ENCODE results near the gene PSMD2. TPM values are rescaled to one million over a fixed set of nuclear protein-coding genes. Genes with fewer than 3 reads are reported as not detected.

PSMD2 gene
- total RNA-seq, 2 donors from 2014 or later = 230 to 272 TPM

DNA sequence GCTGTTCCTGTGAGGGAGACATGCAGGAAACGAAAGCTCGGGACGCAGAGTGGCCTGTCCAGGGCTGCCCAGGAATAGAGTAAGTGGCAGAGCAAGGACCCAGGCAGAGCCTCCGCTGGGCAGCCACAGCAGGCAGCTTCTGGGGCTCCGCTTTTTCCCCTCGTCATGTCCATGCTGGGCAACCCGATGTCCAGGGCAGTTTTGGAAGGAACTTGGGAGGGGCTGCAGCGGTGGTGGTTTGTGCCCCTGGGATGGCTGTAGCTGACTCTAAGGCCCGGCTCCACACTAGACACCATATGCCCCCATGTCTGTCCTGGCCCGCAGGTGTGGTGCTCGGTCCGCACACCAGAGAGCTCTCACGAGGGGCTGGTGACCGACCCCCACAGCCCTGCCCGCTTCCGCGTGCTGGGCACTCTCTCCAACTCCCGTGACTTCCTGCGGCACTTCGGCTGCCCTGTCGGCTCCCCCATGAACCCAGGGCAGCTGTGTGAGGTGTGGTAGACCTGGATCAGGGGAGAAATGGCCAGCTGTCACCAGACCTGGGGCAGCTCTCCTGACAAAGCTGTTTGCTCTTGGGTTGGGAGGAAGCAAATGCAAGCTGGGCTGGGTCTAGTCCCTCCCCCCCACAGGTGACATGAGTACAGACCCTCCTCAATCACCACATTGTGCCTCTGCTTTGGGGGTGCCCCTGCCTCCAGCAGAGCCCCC lies 7.1 kb upstream of the PSMD2 start:
- no peaks in the 10 kb centered on the region for H3K27me3 ChIP-seq (replicated peaks; ENCODE audit: insufficient read depth)
- intact Hi-C loops (cut with DNase I) = no loop called here
- DNase-seq (ENCODE audit: low spot score) = no peak
- no peak overlapping the region for H3K27ac ChIP-seq
- H3K4me3 ChIP-seq = no peak overlapping the region
- H3K9me3 ChIP-seq = no peaks in the 10 kb centered on the region
- no peaks in the 10 kb centered on the region for H3K36me3 ChIP-seq
- TF ChIP-seq, protein P1, sequence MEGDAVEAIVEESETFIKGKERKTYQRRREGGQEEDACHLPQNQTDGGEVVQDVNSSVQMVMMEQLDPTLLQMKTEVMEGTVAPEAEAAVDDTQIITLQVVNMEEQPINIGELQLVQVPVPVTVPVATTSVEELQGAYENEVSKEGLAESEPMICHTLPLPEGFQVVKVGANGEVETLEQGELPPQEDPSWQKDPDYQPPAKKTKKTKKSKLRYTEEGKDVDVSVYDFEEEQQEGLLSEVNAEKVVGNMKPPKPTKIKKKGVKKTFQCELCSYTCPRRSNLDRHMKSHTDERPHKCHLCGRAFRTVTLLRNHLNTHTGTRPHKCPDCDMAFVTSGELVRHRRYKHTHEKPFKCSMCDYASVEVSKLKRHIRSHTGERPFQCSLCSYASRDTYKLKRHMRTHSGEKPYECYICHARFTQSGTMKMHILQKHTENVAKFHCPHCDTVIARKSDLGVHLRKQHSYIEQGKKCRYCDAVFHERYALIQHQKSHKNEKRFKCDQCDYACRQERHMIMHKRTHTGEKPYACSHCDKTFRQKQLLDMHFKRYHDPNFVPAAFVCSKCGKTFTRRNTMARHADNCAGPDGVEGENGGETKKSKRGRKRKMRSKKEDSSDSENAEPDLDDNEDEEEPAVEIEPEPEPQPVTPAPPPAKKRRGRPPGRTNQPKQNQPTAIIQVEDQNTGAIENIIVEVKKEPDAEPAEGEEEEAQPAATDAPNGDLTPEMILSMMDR (IDR thresholded peaks at IDR 0.05) = no peak
- TF ChIP-seq POLR2A (IDR thresholded peaks at IDR 0.05) (no peak), POLR2AphosphoS5 (IDR thresholded peaks at IDR 0.05) (no peak)
- H3K4me1 ChIP-seq (replicated peaks) = no peaks in the 10 kb centered on the region
- 93% methylated on average over 21 of the region's 21 CpGs for WGBS

DNA sequence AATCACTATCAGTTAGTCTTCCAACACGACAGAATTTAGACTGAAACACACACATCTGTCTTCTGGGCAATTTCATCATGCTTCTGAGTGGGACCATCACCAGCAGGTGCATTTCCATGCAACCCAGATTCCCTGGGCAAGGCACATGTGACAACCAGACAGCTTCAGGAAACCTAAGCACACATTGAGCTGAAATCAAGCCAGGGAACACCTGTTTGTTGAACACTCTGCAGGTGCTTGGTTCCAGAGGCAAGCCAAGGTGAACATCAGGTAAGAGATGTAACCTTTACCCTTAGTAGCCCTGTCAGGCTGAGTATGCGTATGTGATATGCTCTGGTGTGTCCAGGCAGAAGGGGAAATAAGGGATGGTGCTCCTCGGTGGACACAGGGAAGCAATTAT lies 3.3 kb upstream of the PSMD2 start:
- DNase-seq (ENCODE audit: low spot score) = no peak
- Histone ChIP-seq H3K36me3 (no peaks in the 10 kb centered on the region), H3K27ac (no peak overlapping the region), H3K4me3 (no peak overlapping the region), H3K4me1 (replicated peaks) (peaks cover 5% of the 10 kb centered on the region), H3K27me3 (replicated peaks; ENCODE audit: insufficient read depth) (no peaks in the 10 kb centered on the region), H3K9me3 (no peaks in the 10 kb centered on the region)
- TF ChIP-seq, protein P1 (IDR thresholded peaks at IDR 0.05) = no peak
- no peak for TF ChIP-seq POLR2A (IDR thresholded peaks at IDR 0.05)
- TF ChIP-seq POLR2AphosphoS5 (IDR thresholded peaks at IDR 0.05) = no peak
- WGBS = 62% methylated on average over 3 of the region's 3 CpGs
- intact Hi-C loops (cut with DNase I) = loop anchor here (5.0 kb wide), 2 partner anchors 67 to 123 kb away; partner anchors contain the start of genes AP2M1, CLCN2 and POLR2H

DNA sequence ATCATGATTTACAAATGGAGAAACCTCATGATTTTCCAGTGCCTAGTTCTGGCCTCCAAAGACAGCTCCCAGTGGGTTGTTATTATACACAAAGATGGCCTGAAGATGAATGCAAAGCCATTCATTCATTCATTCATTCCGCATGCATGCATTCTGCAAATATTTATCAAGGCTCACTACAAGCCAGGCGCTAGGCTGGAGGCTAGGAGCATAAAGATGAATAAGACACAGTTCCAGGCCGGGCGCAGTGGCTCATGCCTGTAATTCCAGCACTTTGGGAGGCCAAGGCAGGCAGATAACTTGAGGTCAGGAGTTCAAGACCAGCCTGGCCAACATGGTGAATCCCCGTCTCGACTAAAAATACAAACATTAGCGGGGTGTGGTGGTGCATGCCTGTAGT lies 2.4 kb upstream of the PSMD2 start:
- 82% methylated on average over 7 of the region's 7 CpGs for WGBS
- no peak for DNase-seq (ENCODE audit: low spot score)
- Histone ChIP-seq H3K27me3 (replicated peaks; ENCODE audit: insufficient read depth) (no peaks in the 10 kb centered on the region), H3K4me3 (no peak overlapping the region), H3K4me1 (replicated peaks) (peaks cover 5% of the 10 kb centered on the region), H3K27ac (no peak overlapping the region), H3K36me3 (peaks cover 0 to under 1% of the 10 kb centered on the region in 2 donors), H3K9me3 (no peaks in the 10 kb centered on the region)
- intact Hi-C loops (cut with DNase I) = loop anchor here (5.0 kb wide), 2 partner anchors 66 to 124 kb away; partner anchors contain the start of genes AP2M1, CLCN2 and POLR2H
- TF ChIP-seq POLR2AphosphoS5 (IDR thresholded peaks at IDR 0.05) (no peak), POLR2A (IDR thresholded peaks at IDR 0.05) (no peak)
- TF ChIP-seq, protein P1 (IDR thresholded peaks at IDR 0.05) = no peak

DNA sequence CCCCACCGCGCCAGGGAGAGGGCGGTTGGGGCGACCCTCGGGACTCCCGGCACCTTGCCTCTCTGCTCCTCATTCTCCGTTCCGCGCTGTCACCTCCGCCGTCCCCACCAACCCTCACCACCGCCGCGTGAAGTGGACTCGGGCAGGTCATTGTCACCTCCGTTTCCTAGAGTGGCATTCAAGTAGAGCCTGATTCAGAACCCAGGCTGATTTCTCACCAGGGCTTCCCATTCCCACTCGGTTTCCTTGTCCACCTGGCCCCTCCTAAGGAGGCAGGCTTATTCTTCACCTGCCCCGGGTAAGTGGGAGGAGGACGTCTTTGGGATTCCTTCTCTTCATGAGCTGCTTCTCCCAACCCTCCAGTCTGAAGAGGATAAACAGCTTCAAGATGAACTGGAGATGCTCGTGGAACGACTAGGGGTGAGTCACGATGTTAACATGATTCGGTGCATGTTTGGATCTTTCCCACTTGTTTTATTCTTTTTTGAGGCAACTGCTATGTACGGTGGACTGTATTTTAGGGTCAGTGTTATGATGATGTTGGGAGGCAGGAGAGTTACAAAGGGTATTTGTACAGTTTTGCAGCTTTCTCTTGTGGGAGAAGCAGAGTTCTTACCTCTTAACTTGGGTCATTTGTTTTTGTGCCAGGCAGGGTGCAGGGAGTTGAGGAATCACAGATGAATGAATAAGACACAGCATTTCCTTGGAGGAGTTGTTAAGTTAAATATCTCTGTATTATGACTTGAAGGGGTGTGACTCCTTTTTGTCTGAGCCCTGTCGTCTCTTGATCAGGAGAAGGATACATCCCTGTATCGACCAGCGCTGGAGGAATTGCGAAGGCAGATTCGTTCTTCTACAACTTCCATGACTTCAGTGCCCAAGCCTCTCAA lies 692 bp downstream of the PSMD2 start:
- H3K9me3 ChIP-seq = no peaks in the 10 kb centered on the region
- peak overlapping the region; percentile 48 to 78 for H3K27ac ChIP-seq
- peaks cover 5% of the 10 kb centered on the region for H3K4me1 ChIP-seq (replicated peaks)
- peaks cover 11 to 21% of the 10 kb centered on the region in 2 donors for H3K36me3 ChIP-seq
- H3K4me3 ChIP-seq = peak overlapping the region; percentile 54 to 89
- no peak for TF ChIP-seq POLR2AphosphoS5 (IDR thresholded peaks at IDR 0.05)
- TF ChIP-seq, protein P1 (IDR thresholded peaks at IDR 0.05) = no peak
- no peak for TF ChIP-seq POLR2A (IDR thresholded peaks at IDR 0.05)
- intact Hi-C loops (cut with DNase I) = loop anchor here (2.0 to 5.0 kb wide), 3 partner anchors 15 to 127 kb away; partner anchors contain the start of genes AP2M1, CLCN2, EIF4G1 and POLR2H
- WGBS = 17% methylated on average over 27 of the region's 29 CpGs
- no peaks in the 10 kb centered on the region for H3K27me3 ChIP-seq (replicated peaks; ENCODE audit: insufficient read depth)
- no peak for DNase-seq (ENCODE audit: low spot score)
